Spleen (tissue), 11 donors: ENCODE results near the gene F11R. TPM values are rescaled to one million over a fixed set of nuclear protein-coding genes. Genes with fewer than 3 reads are reported as not detected.
A peak's percentile ranks its signal among the peaks of the same experiment; 100 is the strongest.
"Not testable (repeated sequence)": the region's sequence is repeated elsewhere in the genome, so short reads cannot be mapped to it uniquely, and the experiment has no call there.

ENCODE experiments used
- DNase-seq: peaks from one replicate; pipeline ENCODE4 v3.0.0-alpha.2; 2020
- H3K27ac ChIP-seq, 8 donors: fragments of 200-600 bp; sonication (generic) in 7 of 8; 1 replicate in 4 of 8; 2 replicates in 4 of 8; pipeline versions ENCODE4 v1.5.0 to v1.8.0; 2016 to 2021; ENCODE audit warnings: inconsistent platforms in 4 of 8, mild to moderate bottlenecking in 4 of 8, moderate library complexity in 1 of 8
- H3K27me3 ChIP-seq, 7 donors: fragments of 200-600 bp; sonication (generic) in 6 of 7; replicated peaks in 1 of 7; 1 replicate in 4 of 7; 2 replicates in 3 of 7; pipeline versions ENCODE4 v1.5.0 to v1.8.0; 2016 to 2021; ENCODE audit warnings: inconsistent platforms in 3 of 7, mild to moderate bottlenecking in 1 of 7
- H3K36me3 ChIP-seq, 6 donors: fragments of 200-600 bp; sonication (generic) in 5 of 6; 1 replicate in 4 of 6; 2 replicates in 2 of 6; pipeline versions ENCODE4 v1.5.0 to v1.8.0; 2016 to 2021; ENCODE audit warnings: inconsistent platforms in 2 of 6
- H3K4me1 ChIP-seq, 6 donors: fragments of 200-600 bp; sonication (generic) in 5 of 6; 1 replicate in 3 of 6; 2 replicates in 3 of 6; pipeline versions ENCODE4 v1.5.0 to v1.8.0; 2016 to 2021; ENCODE audit warnings: inconsistent platforms in 3 of 6
- H3K4me3 ChIP-seq, 8 donors: fragments of 200-600 bp; sonication (generic) in 7 of 8; 1 replicate in 4 of 8; 2 replicates in 4 of 8; pipeline versions ENCODE4 v1.5.0 to v1.8.0; 2016 to 2021; ENCODE audit warnings: inconsistent platforms in 4 of 8, mild to moderate bottlenecking in 4 of 8, moderate library complexity in 2 of 8
- H3K9me3 ChIP-seq, 8 donors: fragments of 200-600 bp; sonication (generic) in 7 of 8; 1 replicate in 4 of 8; 2 replicates in 4 of 8; pipeline versions ENCODE4 v1.5.0 to v1.8.0; 2016 to 2021; ENCODE audit warnings: inconsistent platforms in 4 of 8
- POLR2A ChIP-seq, 3 donors: fragments of 450-650 bp; IDR thresholded peaks; one replicate each; pipeline ENCODE4 v1.5.1; 2017; ENCODE audit warnings: antibody characterized with exemption in 3 of 3, mild to moderate bottlenecking in 1 of 3
- POLR2AphosphoS5 ChIP-seq, 3 donors: sonication (generic); formaldehyde crosslinking; IDR thresholded peaks; one replicate each; pipeline ENCODE4 v1.5.1; 2017; ENCODE audit warnings: antibody characterized with exemption in 3 of 3
- WGBS, 5 donors: extraction: QIAGEN DNeasy Blood & Tissue Kit in 3 of 5; methylation state at CpG; one replicate each; pipeline versions ENCODE4 v1.1.5 to v1.1.7; 2013 to 2018; 5-methylcytosine and 5-hydroxymethylcytosine counted together
- intact Hi-C: fragments of 100-400 bp; cut with DNase I; formaldehyde crosslinking; loops from one replicate; pipeline ENCODE4 v1.15.0; 2023; ENCODE audit warnings: low total_unique reads
- polyA plus RNA-seq, 3 donors: library from polyadenylated mRNA; stranded (reverse); fragments of 200-250 nt; gene quantifications; one replicate each; pipeline ENCODE4 v1.2.1, GENCODE V29; 2013
- total RNA-seq, 7 donors: library from RNA; depleted of rRNA in 3 of 7; stranded (reverse); fragments of >200 nt in 3 of 7; fragmentation: NEBNext Ultra II Directional in 4 of 7; extraction: Animal tissue kit (Norgen Biotek cat#: 25700) in 4 of 7; gene quantifications; one replicate each; pipeline versions ENCODE4 v1.1.0 to v1.2.1, GENCODE V29; 2016 to 2021
- TF ChIP-seq, protein P1 (sequence below), 11 experiments: fragments of 200-600 bp in 7 of 11; fragments of 450-650 bp in 4 of 11; sonication (generic) in 4 of 11; IDR thresholded peaks in 8 of 11; conservative IDR thresholded peaks in 3 of 11; 1 replicate in 7 of 11; 2 replicates in 4 of 11; pipeline versions ENCODE4 v1.4.0 to v1.8.0; 2016 to 2021; ENCODE audit warnings: antibody characterized with exemption in 11 of 11, inconsistent platforms in 4 of 11, mild to moderate bottlenecking in 1 of 11
- donor health status: healthy with polysubstance abuse.
- donor health status: DM: no; HTN: no; CAD: no; lungs with moderate emphysema.
- donor health status: DM: no; HTN: no; CAD: no.
- donor health status: Bipolar disorder and iron deficiency.
- donor health status: healthy.
- donor health status: DM: no; HTN: no; CAD: no.
- donor health status: DM: yes; HTN: yes; CAD: no.

F11R gene
- total and polyA plus RNA-seq, 10 donors = 6.4 to 77.2 (median 50.8) TPM

DNA sequence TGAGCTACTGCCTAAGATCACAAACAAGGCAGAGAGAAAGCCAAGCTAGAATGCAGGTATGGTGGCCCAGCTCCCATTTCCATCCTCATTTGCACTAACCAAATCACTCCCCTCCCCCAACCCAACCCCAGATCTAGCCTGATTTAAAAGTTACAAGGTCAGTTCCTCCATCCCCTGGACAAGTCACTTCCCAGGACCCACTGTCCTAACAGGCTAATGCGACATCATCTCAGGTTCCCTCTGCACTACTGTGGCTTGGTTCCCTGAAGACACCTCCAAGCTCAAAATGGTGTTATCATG is 2.4 kb downstream of the F11R start:
- peak overlapping the region in 1 of 8 donors; percentile 86 for H3K4me3 ChIP-seq
- no peak for TF ChIP-seq POLR2A (IDR thresholded peaks at IDR 0.05)
- TF ChIP-seq, protein P1, sequence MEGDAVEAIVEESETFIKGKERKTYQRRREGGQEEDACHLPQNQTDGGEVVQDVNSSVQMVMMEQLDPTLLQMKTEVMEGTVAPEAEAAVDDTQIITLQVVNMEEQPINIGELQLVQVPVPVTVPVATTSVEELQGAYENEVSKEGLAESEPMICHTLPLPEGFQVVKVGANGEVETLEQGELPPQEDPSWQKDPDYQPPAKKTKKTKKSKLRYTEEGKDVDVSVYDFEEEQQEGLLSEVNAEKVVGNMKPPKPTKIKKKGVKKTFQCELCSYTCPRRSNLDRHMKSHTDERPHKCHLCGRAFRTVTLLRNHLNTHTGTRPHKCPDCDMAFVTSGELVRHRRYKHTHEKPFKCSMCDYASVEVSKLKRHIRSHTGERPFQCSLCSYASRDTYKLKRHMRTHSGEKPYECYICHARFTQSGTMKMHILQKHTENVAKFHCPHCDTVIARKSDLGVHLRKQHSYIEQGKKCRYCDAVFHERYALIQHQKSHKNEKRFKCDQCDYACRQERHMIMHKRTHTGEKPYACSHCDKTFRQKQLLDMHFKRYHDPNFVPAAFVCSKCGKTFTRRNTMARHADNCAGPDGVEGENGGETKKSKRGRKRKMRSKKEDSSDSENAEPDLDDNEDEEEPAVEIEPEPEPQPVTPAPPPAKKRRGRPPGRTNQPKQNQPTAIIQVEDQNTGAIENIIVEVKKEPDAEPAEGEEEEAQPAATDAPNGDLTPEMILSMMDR (IDR thresholded peaks at IDR 0.05 in 8 of 11, conservative IDR thresholded peaks at IDR 0.05 in 3 of 11) = no peak
- TF ChIP-seq POLR2AphosphoS5 (IDR thresholded peaks at IDR 0.05) = no peak
- peaks cover 8 to 82% (median 58%) of the 10 kb centered on the region in 6 donors for H3K4me1 ChIP-seq
- DNase-seq = no peak
- no peaks in the 10 kb centered on the region for H3K36me3 ChIP-seq
- H3K9me3 ChIP-seq = no peaks in the 10 kb centered on the region
- no peaks in the 10 kb centered on the region for H3K27me3 ChIP-seq
- 75 to 88% (median 86%) methylated on average over 1 of the region's 1 CpG for WGBS, 5 donors
- H3K27ac ChIP-seq = peak overlapping the region in 7 of 8 donors; percentile 85 to 93 (median 90)
- intact Hi-C loops = no loop called here

DNA sequence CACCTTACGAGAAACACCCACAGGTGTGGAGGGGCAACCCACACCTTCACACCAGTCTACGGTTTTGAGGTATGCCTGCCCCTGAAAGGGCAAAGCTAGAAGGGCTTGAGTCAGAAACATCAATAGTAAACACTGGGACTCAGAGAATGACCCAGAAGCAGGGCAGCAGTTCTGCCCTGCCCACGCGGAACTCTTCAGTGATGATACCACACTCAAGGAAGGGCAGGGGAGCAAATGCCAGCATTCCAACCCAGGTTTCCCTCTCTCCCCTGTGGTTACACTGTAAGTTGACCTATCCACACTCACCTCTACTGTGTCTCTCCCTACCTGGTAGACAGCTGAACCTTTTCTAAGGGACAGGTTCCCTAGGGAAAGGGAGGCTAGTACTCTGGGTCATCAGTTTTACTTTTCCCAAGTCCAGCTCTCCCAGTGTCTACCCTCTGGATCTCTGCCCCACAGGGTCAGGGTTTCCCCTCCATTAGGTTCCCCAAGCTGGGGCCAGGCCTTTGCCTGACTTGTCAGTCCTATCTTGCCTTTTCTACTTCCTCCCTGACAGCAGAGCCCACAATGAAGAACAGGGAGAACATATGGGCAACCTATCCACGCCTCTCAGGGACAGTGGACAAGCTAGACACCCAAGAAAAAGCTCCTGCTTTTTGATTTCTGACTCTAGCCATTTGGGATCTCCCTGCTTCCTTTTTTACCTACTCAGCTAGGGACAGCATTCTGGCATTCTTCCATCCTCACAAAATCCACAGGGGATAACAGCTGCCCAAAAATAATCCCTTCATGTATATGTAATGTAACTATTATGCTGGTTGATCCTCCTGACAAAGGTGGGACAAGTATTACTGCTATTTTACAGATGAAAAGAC is 3.0 kb downstream of the F11R start:
- peak overlapping the region in 1 of 8 donors; percentile 86 for H3K4me3 ChIP-seq
- no peaks in the 10 kb centered on the region for H3K36me3 ChIP-seq

DNA sequence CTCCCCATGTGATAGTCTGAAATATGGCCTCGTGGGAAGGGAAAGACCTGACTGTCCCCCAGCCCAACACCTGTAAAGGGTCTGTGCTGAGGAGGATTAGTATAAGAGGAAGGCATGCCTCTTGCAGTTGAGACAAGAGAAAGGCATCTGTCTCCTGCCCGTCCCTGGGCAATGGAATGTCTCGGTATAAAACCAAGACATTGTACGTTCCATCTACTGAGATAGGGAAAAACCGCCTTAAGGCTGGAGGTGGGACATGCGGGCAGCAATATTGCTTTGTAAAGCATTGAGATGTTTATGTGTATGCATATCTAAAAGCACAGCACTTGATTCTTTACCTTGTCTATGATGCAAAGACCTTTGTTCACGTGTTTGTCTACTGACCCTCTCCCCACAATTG is 3.8 kb downstream of the F11R start:
- DNase-seq, intact Hi-C loops: not testable (repeated sequence)
- WGBS, 5 donors = 78 to 93% (median 85%) methylated on average over 6 to 7 of the region's 7 CpGs

More for the DNA sequence above, 3.0 kb downstream of the F11R start:
- no peak for DNase-seq
- WGBS, 5 donors = 78 to 87% (median 83%) methylated on average over 5 of the region's 5 CpGs
- Histone ChIP-seq H3K4me1 (peaks cover 12 to 88% (median 64%) of the 10 kb centered on the region in 6 donors), H3K27ac (peak overlapping the region in 7 of 8 donors; percentile 24 to 93 (median 90)), H3K27me3 (no peaks in the 10 kb centered on the region), H3K9me3 (no peaks in the 10 kb centered on the region)
- intact Hi-C loops = no loop called here
- TF ChIP-seq, protein P1 (IDR thresholded peaks at IDR 0.05 in 8 of 11, conservative IDR thresholded peaks at IDR 0.05 in 3 of 11) = no peak
- TF ChIP-seq POLR2AphosphoS5 (IDR thresholded peaks at IDR 0.05) (no peak), POLR2A (IDR thresholded peaks at IDR 0.05) (no peak)

DNA sequence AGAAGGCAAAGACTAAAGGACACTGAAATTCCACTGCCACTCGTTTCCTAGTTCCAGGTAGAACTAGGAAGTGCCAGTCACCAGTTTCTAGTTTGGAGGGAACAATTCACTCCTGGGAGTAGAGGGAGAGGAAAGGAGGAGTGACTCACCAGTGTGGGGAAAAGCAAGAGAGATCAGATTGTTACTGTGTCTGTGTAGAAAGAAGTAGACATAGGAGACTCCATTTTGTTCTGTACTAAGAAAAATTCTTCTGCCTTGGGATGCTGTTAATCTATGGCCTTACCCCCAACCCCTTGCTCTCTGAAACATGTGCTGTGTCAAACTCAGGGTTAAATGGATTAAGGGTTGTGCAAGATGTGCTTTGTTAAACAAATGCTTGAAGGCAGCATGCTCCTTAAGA is 4.3 kb downstream of the F11R start:
- 53 to 68% (median 60%) methylated on average over 1 of the region's 1 CpG for WGBS, 5 donors
- DNase-seq, H3K4me3 ChIP-seq, H3K27me3 ChIP-seq, H3K9me3 ChIP-seq, intact Hi-C loops, H3K36me3 ChIP-seq: not testable (repeated sequence)
- Histone ChIP-seq H3K27ac (peak overlapping the region in 4 of 8 donors; percentile 13 to 96 (median 30)), H3K4me1 (peaks cover 17 to 96% (median 72%) of the 10 kb centered on the region in 6 donors)

More for the DNA sequence above, 3.8 kb downstream of the F11R start:
- not testable (repeated sequence) for H3K4me3 ChIP-seq, H3K36me3 ChIP-seq, H3K9me3 ChIP-seq, H3K27me3 ChIP-seq
- Histone ChIP-seq H3K27ac (peak overlapping the region in 4 of 8 donors; percentile 51 to 93 (median 88)), H3K4me1 (peaks cover 17 to 96% (median 71%) of the 10 kb centered on the region in 6 donors)

DNA sequence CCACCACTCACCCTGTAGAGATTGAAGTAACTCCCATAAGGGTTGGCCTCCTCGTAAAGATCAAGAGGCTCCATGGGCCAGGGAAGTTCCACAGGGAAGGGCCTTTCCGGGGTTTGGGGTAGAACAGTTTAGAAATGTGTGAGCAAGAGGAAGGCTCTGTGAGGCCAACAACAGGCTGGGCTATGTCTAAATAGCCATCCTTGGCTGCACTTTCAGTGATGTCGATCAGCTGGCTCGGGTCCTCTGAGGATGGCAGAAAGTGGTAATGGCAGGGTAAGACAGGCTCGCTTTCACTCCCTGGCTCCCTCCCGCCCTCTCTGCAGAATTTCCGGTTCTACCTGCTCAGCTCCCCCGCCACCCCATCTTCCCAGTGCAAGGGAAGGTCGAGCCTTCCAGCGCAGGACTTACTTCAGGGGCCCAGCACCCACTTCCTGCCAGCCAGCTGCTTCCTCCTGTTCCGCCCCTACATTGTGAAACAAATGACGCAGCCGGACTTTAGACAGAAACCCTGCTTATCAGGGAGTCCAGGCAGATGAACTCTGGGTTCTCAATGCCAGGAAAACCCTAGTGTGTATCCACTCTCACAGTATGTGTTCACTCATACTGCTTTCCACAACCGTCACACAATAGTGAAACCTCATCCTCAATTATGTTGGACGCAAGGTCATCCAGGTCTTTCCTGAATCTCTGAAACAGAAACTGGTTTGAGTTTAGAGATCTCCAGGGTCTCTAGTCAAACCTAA is 7.3 kb downstream of the F11R start:
- Histone ChIP-seq H3K27me3 (no peaks in the 10 kb centered on the region), H3K36me3 (no peaks in the 10 kb centered on the region), H3K4me1 (peaks cover 17 to 84% (median 58%) of the 10 kb centered on the region in 6 donors), H3K9me3 (no peaks in the 10 kb centered on the region), H3K27ac (peak overlapping the region; percentile 85 to 98 (median 92)), H3K4me3 (peak overlapping the region in 7 of 8 donors; percentile 6 to 67 (median 27))
- WGBS, 5 donors = 1 to 3% (median 2%) methylated on average over 15 of the region's 15 CpGs
- intact Hi-C loops = no loop called here
- peak; percentile 95 for DNase-seq
- TF ChIP-seq POLR2A (IDR thresholded peaks at IDR 0.05) = peak in 1 of 3 donors; percentile 5
- TF ChIP-seq POLR2AphosphoS5 (IDR thresholded peaks at IDR 0.05) = peak; percentile 84 to 96 (median 94)
- TF ChIP-seq, protein P1 (IDR thresholded peaks at IDR 0.05 in 8 of 11, conservative IDR thresholded peaks at IDR 0.05 in 3 of 11) = no peak
